Uterus (tissue), 4 donors: ENCODE results near the gene NRF1. TPM values are rescaled to one million over a fixed set of nuclear protein-coding genes. Genes with fewer than 3 reads are reported as not detected.

Source experiments
- DNase-seq, 2 donors: peaks; one replicate each; pipeline ENCODE4 v3.0.0-alpha.2; 2019 to 2020
- H3K27ac ChIP-seq, 2 donors: fragments of 200-600 bp; sonication (generic); 1 replicate in 1 of 2; 2 replicates in 1 of 2; pipeline ENCODE4 v1.5.1; 2016 to 2018
- H3K27me3 ChIP-seq, 2 donors: fragments of 200-600 bp; sonication (generic); one replicate each; pipeline ENCODE4 v1.5.1; 2018 to 2019; ENCODE audit warnings: control low read depth in 1 of 2
- H3K36me3 ChIP-seq, 2 donors: fragments of 200-600 bp; sonication (generic); one replicate each; pipeline ENCODE4 v1.5.1; 2019; ENCODE audit warnings: control low read depth in 1 of 2
- H3K4me1 ChIP-seq, 2 donors: fragments of 200-600 bp; sonication (generic); one replicate each; pipeline ENCODE4 v1.5.1; 2018 to 2019; ENCODE audit warnings: control low read depth in 1 of 2
- H3K4me3 ChIP-seq, 2 donors: fragments of 200-600 bp; sonication (generic); 1 replicate in 1 of 2; 2 replicates in 1 of 2; pipeline ENCODE4 v1.5.1; 2018 to 2019; ENCODE audit warnings: mild to moderate bottlenecking in 1 of 2
- H3K9me3 ChIP-seq, 2 donors: fragments of 200-600 bp; sonication (generic); one replicate each; pipeline ENCODE4 v1.5.1; 2019; ENCODE audit warnings: control low read depth in 1 of 2
- POLR2A ChIP-seq, 2 donors: fragments of 450-650 bp; IDR thresholded peaks; one replicate each; pipeline ENCODE4 v1.6.1; 2016; ENCODE audit warnings: antibody characterized with exemption in 2 of 2, mild to moderate bottlenecking in 1 of 2, moderate library complexity in 1 of 2
- intact Hi-C: fragments of 100-400 bp; cut with DNase I; formaldehyde crosslinking; loops from one replicate; pipeline ENCODE4 v1.15.1; 2023; ENCODE audit warnings: low total_unique reads
- total RNA-seq, 4 donors: library from RNA; depleted of rRNA in 3 of 4; stranded (reverse); fragments of >200 nt in 3 of 4; gene quantifications; one replicate each; pipeline versions ENCODE4 v1.1.0 to v1.2.4, GENCODE V29; 2014 to 2023
- TF ChIP-seq, protein P1 (sequence below), 4 experiments: fragments of 200-600 bp in 2 of 4; fragments of 450-650 bp in 2 of 4; sonication (generic) in 2 of 4; IDR thresholded peaks; one replicate each; pipeline ENCODE4 v1.5.1; 2016 to 2019; ENCODE audit warnings: antibody characterized with exemption in 4 of 4, mild to moderate bottlenecking in 2 of 4, moderate library complexity in 1 of 4
- donor health status: DM: yes; HTN: yes; CAD: no.

The NRF1 gene
- total RNA-seq, 4 donors from 2014 or later, result 18.2 to 56.5 (median 40.4) TPM

DNA sequence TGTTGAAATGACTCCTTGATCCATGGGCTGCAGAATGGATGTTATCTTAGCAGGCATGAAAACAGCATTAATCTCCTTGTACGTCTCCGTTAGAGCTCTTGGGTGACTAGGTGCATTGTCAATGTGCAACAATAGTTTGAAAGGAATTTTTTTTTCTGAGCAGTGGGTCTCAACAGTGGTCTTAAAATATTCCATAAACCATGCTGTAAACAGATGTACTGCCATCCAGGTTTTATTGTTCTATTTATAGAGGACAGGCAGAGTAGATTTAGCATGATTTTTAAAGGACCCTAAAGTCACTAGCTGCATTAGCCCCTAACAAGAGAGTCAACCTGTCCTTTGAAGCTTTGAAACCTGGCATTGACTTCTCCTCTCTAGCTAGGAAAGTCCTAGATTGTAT lies 64.0 kb downstream of the NRF1 start:
- Histone ChIP-seq H3K27me3 (no peaks in the 10 kb centered on the region), H3K4me1 (no peaks in the 10 kb centered on the region), H3K36me3 (no peaks in the 10 kb centered on the region), H3K27ac (no peak overlapping the region), H3K9me3 (no peaks in the 10 kb centered on the region), H3K4me3 (no peak overlapping the region)
- intact Hi-C loops, result no loop called here
- DNase-seq, result no peak
- TF ChIP-seq, protein P1, sequence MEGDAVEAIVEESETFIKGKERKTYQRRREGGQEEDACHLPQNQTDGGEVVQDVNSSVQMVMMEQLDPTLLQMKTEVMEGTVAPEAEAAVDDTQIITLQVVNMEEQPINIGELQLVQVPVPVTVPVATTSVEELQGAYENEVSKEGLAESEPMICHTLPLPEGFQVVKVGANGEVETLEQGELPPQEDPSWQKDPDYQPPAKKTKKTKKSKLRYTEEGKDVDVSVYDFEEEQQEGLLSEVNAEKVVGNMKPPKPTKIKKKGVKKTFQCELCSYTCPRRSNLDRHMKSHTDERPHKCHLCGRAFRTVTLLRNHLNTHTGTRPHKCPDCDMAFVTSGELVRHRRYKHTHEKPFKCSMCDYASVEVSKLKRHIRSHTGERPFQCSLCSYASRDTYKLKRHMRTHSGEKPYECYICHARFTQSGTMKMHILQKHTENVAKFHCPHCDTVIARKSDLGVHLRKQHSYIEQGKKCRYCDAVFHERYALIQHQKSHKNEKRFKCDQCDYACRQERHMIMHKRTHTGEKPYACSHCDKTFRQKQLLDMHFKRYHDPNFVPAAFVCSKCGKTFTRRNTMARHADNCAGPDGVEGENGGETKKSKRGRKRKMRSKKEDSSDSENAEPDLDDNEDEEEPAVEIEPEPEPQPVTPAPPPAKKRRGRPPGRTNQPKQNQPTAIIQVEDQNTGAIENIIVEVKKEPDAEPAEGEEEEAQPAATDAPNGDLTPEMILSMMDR (IDR thresholded peaks at IDR 0.05), result no peak
- no peak for TF ChIP-seq POLR2A (IDR thresholded peaks at IDR 0.05)

DNA sequence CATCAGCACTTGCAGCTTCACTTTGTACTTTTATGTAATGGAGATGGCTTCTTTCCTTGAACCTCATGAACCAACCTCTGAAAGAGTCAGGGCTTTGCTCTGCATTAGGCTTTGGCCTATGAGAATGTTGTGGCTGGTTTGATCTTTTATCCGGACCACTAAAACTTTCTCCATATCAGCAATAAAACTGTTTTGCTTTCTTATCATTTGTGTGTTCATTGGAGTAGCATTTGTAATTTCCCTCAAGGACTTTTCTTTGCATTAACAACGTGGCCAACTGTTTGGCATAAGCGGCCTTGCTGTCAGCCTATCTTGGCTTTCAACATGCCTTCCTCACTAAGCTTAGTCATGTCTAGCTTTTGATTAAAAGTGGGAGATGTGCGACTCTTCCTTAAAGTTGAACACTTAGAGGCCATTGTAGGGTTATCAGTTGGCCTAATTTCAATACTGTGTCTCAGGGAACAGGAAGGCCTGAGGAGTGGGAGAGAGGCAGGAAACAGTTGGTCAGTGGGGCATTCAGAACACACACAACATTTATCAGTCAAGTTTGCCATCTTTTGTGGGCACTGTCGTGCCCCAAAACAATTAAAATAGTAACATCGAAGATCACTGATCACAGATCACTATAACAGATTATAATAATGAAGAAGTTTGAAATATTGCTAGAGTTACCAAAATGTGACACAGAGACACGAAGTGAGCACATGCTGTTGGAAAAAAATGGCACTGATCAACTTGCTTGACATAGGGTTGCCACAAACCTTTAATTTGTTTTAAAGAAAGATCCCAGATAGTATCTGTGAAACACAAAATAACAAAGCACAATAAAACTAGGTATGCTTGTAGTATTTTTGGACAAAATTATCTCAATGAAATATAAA lies 64.7 kb downstream of the NRF1 start:
- Histone ChIP-seq H3K4me1 (no peaks in the 10 kb centered on the region), H3K27ac (no peak overlapping the region), H3K4me3 (no peak overlapping the region), H3K27me3 (no peaks in the 10 kb centered on the region), H3K36me3 (no peaks in the 10 kb centered on the region), H3K9me3 (no peaks in the 10 kb centered on the region)
- intact Hi-C loops, result no loop called here
- TF ChIP-seq POLR2A (IDR thresholded peaks at IDR 0.05), result no peak
- TF ChIP-seq, protein P1 (IDR thresholded peaks at IDR 0.05), result no peak
- no peak for DNase-seq

DNA sequence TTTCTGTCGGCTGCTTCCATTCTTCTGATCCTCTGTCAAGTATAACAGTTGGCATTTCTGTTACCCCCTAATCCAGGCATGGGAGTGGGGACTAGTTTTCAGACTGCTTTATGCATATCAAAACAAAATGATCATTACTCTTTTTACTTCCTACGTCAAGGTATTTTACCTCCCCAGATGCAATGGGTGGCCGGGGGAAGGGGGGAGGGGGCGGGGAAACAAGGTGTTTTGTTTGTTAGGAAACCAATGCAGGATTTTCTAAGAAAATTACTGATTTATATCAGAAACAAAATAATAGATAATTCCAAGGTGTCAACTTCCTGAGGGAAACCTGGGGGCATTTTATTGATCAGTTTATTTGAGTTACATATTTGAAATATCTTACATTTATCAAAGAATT lies 66.3 kb downstream of the NRF1 start:
- H3K9me3 ChIP-seq, result no peaks in the 10 kb centered on the region
- no peaks in the 10 kb centered on the region for H3K27me3 ChIP-seq
- no peak overlapping the region for H3K27ac ChIP-seq
- intact Hi-C loops, result no loop called here
- no peak overlapping the region for H3K4me3 ChIP-seq
- H3K36me3 ChIP-seq, result no peaks in the 10 kb centered on the region
- TF ChIP-seq, protein P1 (IDR thresholded peaks at IDR 0.05), result no peak
- no peak for TF ChIP-seq POLR2A (IDR thresholded peaks at IDR 0.05)
- no peaks in the 10 kb centered on the region for H3K4me1 ChIP-seq
- DNase-seq, result no peak

DNA sequence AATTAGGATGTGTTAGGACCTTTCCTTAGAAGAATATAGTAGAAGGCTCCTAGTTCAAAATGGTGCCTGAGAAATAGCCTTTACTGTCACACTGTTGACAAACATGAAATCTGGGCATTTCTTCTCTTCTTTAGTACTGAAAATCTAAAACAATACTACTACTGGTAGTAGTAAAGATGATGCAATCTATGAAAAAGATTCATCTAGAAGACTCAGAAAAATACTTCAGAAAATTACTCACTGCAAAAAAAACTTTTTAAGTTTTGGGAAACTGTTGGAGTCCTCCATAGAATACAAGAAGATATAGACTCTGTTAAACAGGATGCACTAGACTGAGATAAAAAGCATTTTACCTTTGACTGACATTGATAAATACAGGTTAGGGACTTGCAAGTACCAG lies 67.1 kb downstream of the NRF1 start:
- intact Hi-C loops, result no loop called here
- Histone ChIP-seq H3K4me3 (no peak overlapping the region), H3K27ac (no peak overlapping the region), H3K4me1 (no peaks in the 10 kb centered on the region), H3K27me3 (no peaks in the 10 kb centered on the region), H3K9me3 (no peaks in the 10 kb centered on the region), H3K36me3 (no peaks in the 10 kb centered on the region)
- no peak for DNase-seq
- TF ChIP-seq POLR2A (IDR thresholded peaks at IDR 0.05), result no peak
- TF ChIP-seq, protein P1 (IDR thresholded peaks at IDR 0.05), result no peak

DNA sequence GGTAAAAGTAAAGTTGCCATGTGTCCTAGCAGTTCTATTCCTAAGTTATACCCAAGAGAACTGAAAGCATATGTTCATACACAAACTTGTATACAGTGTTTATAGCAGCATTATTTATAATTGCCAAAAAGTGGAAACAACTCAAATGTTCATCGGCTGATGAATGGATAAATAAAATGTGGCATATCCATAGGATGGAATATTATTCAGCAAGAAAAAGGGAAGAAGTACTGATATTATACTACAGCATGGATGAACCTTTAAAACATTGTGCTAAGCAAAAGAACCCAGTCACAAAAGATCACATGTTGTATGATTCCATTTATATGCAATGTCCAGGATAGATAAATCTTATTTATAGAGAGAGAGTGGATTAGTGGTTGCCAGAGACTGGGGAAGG lies 68.9 kb downstream of the NRF1 start:
- Histone ChIP-seq H3K27me3 (no peaks in the 10 kb centered on the region), H3K27ac (no peak overlapping the region), H3K9me3 (no peaks in the 10 kb centered on the region), H3K4me1 (no peaks in the 10 kb centered on the region), H3K4me3 (no peak overlapping the region), H3K36me3 (no peaks in the 10 kb centered on the region)
- no peak for DNase-seq
- intact Hi-C loops, result no loop called here
- TF ChIP-seq, protein P1 (IDR thresholded peaks at IDR 0.05), result no peak
- no peak for TF ChIP-seq POLR2A (IDR thresholded peaks at IDR 0.05)
